GM18498 (cell line): ENCODE measurements around the gene TAB3.

Experiments
- ATAC-seq: cut with Tn5 transposase; IDR thresholded peaks from one replicate; pipeline ENCODE4 v1.9.1; 2021; ENCODE audit warnings: mild to moderate bottlenecking, moderate library complexity; ENCODE audit not compliant: unreplicated experiment

The TAB3 gene

GRCh38 chrX:30777575-30777974 lies 111.5 kb downstream of the TAB3 start:
- no peak for ATAC-seq
